ENCODE results near the gene OR10A5. TPM values are rescaled to one million over a fixed set of nuclear protein-coding genes. Genes with fewer than 3 reads are reported as not detected.
"Not testable (repeated sequence)": the region's sequence is repeated elsewhere in the genome, so short reads cannot be mapped to it uniquely, and the experiment has no call there.

OR10A5 gene
- total RNA-seq, 2 experiments from 2014 or later, result not detected

- Histone ChIP-seq H3K4me3 (ENCODE audit: low read length) (no peak overlapping the region), H3K27me3 (ENCODE audit: control insufficient read depth in 1 of 2, insufficient read depth in 2 of 2, low read length in 2 of 2) (peaks cover 0 to 3% of the 10 kb centered on the region in 2 experiments), H3K4me1 (ENCODE audit: insufficient read depth, low read length) (no peaks in the 10 kb centered on the region), H3K27ac (ENCODE audit: low read depth in 1 of 2, low read length in 2 of 2) (no peak overlapping the region), H3K36me3 (ENCODE audit: insufficient read depth, low read length) (no peaks in the 10 kb centered on the region), H3K9me3 (ENCODE audit: control insufficient read depth in 1 of 2, insufficient read depth in 1 of 2, low read length in 2 of 2) (peaks cover 4 to 5% of the 10 kb centered on the region in 2 experiments)
- no peaks in the 10 kb centered on the region for H3K36me3 Mint-ChIP-seq (ENCODE audit: low read depth)
- H3K4me3 Mint-ChIP-seq, result no peak overlapping the region
- H3K27ac Mint-ChIP-seq, result no peak overlapping the region
- ChIA-PET POLR2A (no interaction called here), CTCF (no interaction called here)
- H3K4me1 Mint-ChIP-seq (ENCODE audit: low read depth), result no peaks in the 10 kb centered on the region
- intact Hi-C loops (cut with DNase I, micrococcal nuclease), result no loop called here
- H3K27me3 Mint-ChIP-seq, result peaks cover 11% of the 10 kb centered on the region
- ATAC-seq (ENCODE audit: poor library complexity) (no peak), DNase-seq (no peak)
- TF ChIP-seq, protein P1, sequence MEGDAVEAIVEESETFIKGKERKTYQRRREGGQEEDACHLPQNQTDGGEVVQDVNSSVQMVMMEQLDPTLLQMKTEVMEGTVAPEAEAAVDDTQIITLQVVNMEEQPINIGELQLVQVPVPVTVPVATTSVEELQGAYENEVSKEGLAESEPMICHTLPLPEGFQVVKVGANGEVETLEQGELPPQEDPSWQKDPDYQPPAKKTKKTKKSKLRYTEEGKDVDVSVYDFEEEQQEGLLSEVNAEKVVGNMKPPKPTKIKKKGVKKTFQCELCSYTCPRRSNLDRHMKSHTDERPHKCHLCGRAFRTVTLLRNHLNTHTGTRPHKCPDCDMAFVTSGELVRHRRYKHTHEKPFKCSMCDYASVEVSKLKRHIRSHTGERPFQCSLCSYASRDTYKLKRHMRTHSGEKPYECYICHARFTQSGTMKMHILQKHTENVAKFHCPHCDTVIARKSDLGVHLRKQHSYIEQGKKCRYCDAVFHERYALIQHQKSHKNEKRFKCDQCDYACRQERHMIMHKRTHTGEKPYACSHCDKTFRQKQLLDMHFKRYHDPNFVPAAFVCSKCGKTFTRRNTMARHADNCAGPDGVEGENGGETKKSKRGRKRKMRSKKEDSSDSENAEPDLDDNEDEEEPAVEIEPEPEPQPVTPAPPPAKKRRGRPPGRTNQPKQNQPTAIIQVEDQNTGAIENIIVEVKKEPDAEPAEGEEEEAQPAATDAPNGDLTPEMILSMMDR (IDR thresholded peaks at IDR 0.05), result no peak
- peaks cover 7% of the 10 kb centered on the region for H3K9me3 Mint-ChIP-seq
Measured at GRCh38 chr11:6850526-6850925, 5.0 kb downstream of the OR10A5 start.

GRCh38 chr11:6854801-6855200, 9.3 kb downstream of the OR10A5 start:
- H3K4me1 Mint-ChIP-seq (ENCODE audit: low read depth); POLR2A ChIA-PET; H3K27ac Mint-ChIP-seq; H3K27me3 ChIP-seq (ENCODE audit: control insufficient read depth in 1 of 2, insufficient read depth in 2 of 2, low read length in 2 of 2); H3K36me3 ChIP-seq (ENCODE audit: insufficient read depth, low read length); CTCF ChIA-PET; H3K9me3 ChIP-seq (ENCODE audit: control insufficient read depth in 1 of 2, insufficient read depth in 1 of 2, low read length in 2 of 2); H3K27ac ChIP-seq (ENCODE audit: low read depth in 1 of 2, low read length in 2 of 2); DNase-seq; H3K4me1 ChIP-seq (ENCODE audit: insufficient read depth, low read length); H3K4me3 Mint-ChIP-seq; H3K36me3 Mint-ChIP-seq (ENCODE audit: low read depth); intact Hi-C loops (cut with DNase I, micrococcal nuclease); H3K9me3 Mint-ChIP-seq; H3K27me3 Mint-ChIP-seq; H3K4me3 ChIP-seq (ENCODE audit: low read length); ATAC-seq (ENCODE audit: poor library complexity): not testable (repeated sequence)

DNA sequence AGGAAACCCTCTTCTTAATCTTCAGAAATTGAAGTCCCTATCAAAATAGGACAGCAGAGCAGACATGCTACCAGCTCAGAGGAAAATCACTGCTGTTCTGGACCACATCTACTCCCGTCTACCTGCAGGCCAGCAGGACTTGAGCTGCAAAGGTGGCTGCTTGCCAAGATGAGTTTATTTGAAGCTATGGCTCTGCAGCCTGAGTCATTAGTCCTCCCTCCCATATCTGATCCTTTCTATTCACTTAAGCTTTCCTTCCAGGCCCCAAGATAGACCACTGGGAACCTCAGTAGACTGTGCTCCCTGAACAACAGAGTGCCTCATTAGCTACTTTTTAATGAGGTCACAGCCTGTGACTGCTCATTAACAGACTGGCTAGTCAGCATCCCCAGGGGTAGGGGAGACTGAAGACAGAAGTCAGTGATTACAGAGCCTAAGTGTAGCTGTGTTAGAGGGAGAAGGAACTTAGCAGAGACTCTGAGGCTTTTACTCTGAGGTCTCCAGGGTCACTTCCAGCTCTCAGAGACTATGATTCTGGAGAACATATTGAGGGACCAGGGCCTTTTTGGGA, 10.6 kb downstream of the OR10A5 start:
- peaks cover 7% of the 10 kb centered on the region for H3K9me3 Mint-ChIP-seq
- Histone ChIP-seq H3K4me1 (ENCODE audit: insufficient read depth, low read length) (no peaks in the 10 kb centered on the region), H3K4me3 (ENCODE audit: low read length) (no peak overlapping the region), H3K36me3 (ENCODE audit: insufficient read depth, low read length) (no peaks in the 10 kb centered on the region), H3K27ac (ENCODE audit: low read depth in 1 of 2, low read length in 2 of 2) (no peak overlapping the region), H3K9me3 (ENCODE audit: control insufficient read depth in 1 of 2, insufficient read depth in 1 of 2, low read length in 2 of 2) (peaks cover 4 to 9% of the 10 kb centered on the region in 2 experiments), H3K27me3 (ENCODE audit: control insufficient read depth in 1 of 2, insufficient read depth in 2 of 2, low read length in 2 of 2) (peaks cover 3% of the 10 kb centered on the region in 2 experiments)
- no peak overlapping the region for H3K27ac Mint-ChIP-seq
- H3K36me3 Mint-ChIP-seq (ENCODE audit: low read depth), result no peaks in the 10 kb centered on the region
- intact Hi-C loops (cut with DNase I, micrococcal nuclease), result no loop called here
- no peak for ATAC-seq (ENCODE audit: poor library complexity)
- H3K27me3 Mint-ChIP-seq, result peaks cover 6% of the 10 kb centered on the region
- no peak overlapping the region for H3K4me3 Mint-ChIP-seq
- H3K4me1 Mint-ChIP-seq (ENCODE audit: low read depth), result no peaks in the 10 kb centered on the region
- DNase-seq, result no peak
- TF ChIP-seq, protein P1 (IDR thresholded peaks at IDR 0.05), result no peak
- POLR2A ChIA-PET, result no interaction called here
- CTCF ChIA-PET, result no interaction called here

DNA sequence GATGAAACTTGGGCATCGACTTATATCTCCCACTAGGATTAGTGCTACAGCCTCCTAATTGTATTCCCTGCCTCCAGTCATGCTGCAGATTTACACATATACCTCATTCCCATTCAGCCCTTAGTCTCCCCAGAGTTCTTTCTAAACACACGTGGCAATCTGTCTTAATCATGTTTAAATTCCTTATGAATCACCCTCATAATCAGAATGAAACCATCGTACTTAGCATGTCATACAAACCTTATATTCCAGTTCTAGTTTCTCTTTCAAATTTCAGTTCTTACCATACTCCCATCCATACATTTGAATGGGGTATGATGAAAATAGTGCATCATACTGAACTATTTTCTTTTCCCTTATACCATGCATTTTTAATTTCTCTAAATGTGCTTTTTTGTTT, 11.4 kb downstream of the OR10A5 start:
- H3K4me3 ChIP-seq (ENCODE audit: low read length), result no peak overlapping the region
- CTCF ChIA-PET, result no interaction called here
- H3K4me3 Mint-ChIP-seq, result no peak overlapping the region
- POLR2A ChIA-PET, result no interaction called here
- no peaks in the 10 kb centered on the region for H3K36me3 ChIP-seq (ENCODE audit: insufficient read depth, low read length)
- H3K9me3 Mint-ChIP-seq, result peaks cover 4% of the 10 kb centered on the region
- H3K4me1 Mint-ChIP-seq (ENCODE audit: low read depth), result no peaks in the 10 kb centered on the region
- no peak overlapping the region for H3K27ac Mint-ChIP-seq
- H3K27me3 ChIP-seq (ENCODE audit: control insufficient read depth in 1 of 2, insufficient read depth in 2 of 2, low read length in 2 of 2), result peaks cover 3% of the 10 kb centered on the region in 2 experiments
- intact Hi-C loops (cut with DNase I, micrococcal nuclease), result no loop called here
- peaks cover 6% of the 10 kb centered on the region for H3K27me3 Mint-ChIP-seq
- no peaks in the 10 kb centered on the region for H3K4me1 ChIP-seq (ENCODE audit: insufficient read depth, low read length)
- DNase-seq, result no peak
- ATAC-seq (ENCODE audit: poor library complexity), result no peak
- TF ChIP-seq, protein P1 (IDR thresholded peaks at IDR 0.05), result no peak
- H3K27ac ChIP-seq (ENCODE audit: low read depth in 1 of 2, low read length in 2 of 2), result no peak overlapping the region
- H3K36me3 Mint-ChIP-seq (ENCODE audit: low read depth), result no peaks in the 10 kb centered on the region
- H3K9me3 ChIP-seq (ENCODE audit: control insufficient read depth in 1 of 2, insufficient read depth in 1 of 2, low read length in 2 of 2), result peaks cover 4 to 9% of the 10 kb centered on the region in 2 experiments

All from CD4-positive, alpha-beta T cell (primary cell).